ENCODE measurements around the gene ASS1. TPM values are rescaled to one million over a fixed set of nuclear protein-coding genes. Genes with fewer than 3 reads are reported as not detected.

ASS1 gene
- total and polyA plus RNA-seq, 3 experiments from 2014 or later: 2.3 to 3.4 TPM; not detected in 1

GRCh38 chr9:130549093-130549735 lies 104.5 kb downstream of the ASS1 start:
- no peaks in the 10 kb centered on the region for H3K27me3 ChIP-seq (ENCODE audit: insufficient read depth, low read length, poor library complexity, severe bottlenecking)
- DNase-seq: no peak
- H3K9me3 ChIP-seq (ENCODE audit: low read length): no peaks in the 10 kb centered on the region
- ChIA-PET POLR2A (no interaction called here), CTCF (no interaction called here)
- Mint-ChIP-seq H3K9me3 (peaks cover 0 to 5% (median 0%) of the 10 kb centered on the region in 5 donors), H3K4me3 (no peak overlapping the region), H3K36me3 (peaks cover 0 to 5% (median 2%) of the 10 kb centered on the region in 3 donors), H3K27ac (no peak overlapping the region), H3K4me1 (no peaks in the 10 kb centered on the region), H3K27me3 (peaks cover 8 to 19% of the 10 kb centered on the region in 2 donors)
- no peaks in the 10 kb centered on the region for H3K36me3 ChIP-seq (ENCODE audit: insufficient read depth, low read length)
- no peak overlapping the region for H3K4me3 ChIP-seq (ENCODE audit: low read length)
- H3K27ac ChIP-seq (ENCODE audit: low read depth, low read length): no peak overlapping the region
- H3K4me1 ChIP-seq (ENCODE audit: insufficient read depth, low read length): no peaks in the 10 kb centered on the region

Other genes starting within 250 kb of the ASS1 start
- gene HMCN2, start 179.2 kb upstream of the ASS1 start, total RNA-seq: not detected
- not detected for gene HMCN2, start 179.2 kb upstream of the ASS1 start, polyA plus RNA-seq
- gene FUBP3, start 134.6 kb downstream of the ASS1 start, total RNA-seq: 10 to 100 TPM; 49.9 to 50.4 TPM
- gene FUBP3, start 134.6 kb downstream of the ASS1 start, polyA plus RNA-seq: 35.0 TPM
- gene PRDM12, start 219.6 kb downstream of the ASS1 start, total RNA-seq: under 1 TPM in 1 of 2 experiments, not detected in 1; 0.11 TPM
- not detected for gene PRDM12, start 219.6 kb downstream of the ASS1 start, polyA plus RNA-seq
- 10 to 100 TPM; 83.5 to 88.4 TPM for gene EXOSC2, start 248.8 kb downstream of the ASS1 start, total RNA-seq
- 24.2 TPM for gene EXOSC2, start 248.8 kb downstream of the ASS1 start, polyA plus RNA-seq

Data from CD8-positive, alpha-beta memory T cell (primary cell).